Midbrain (tissue), 1 donor: ENCODE results near the gene SPSB1.
A peak's percentile ranks its signal among the peaks of the same experiment; 100 is the strongest.

Experiments
- DNase-seq: peaks from one replicate; lab custom pipeline; 2025; lab: John Stamatoyannopoulos, UW

SPSB1 gene

DNA sequence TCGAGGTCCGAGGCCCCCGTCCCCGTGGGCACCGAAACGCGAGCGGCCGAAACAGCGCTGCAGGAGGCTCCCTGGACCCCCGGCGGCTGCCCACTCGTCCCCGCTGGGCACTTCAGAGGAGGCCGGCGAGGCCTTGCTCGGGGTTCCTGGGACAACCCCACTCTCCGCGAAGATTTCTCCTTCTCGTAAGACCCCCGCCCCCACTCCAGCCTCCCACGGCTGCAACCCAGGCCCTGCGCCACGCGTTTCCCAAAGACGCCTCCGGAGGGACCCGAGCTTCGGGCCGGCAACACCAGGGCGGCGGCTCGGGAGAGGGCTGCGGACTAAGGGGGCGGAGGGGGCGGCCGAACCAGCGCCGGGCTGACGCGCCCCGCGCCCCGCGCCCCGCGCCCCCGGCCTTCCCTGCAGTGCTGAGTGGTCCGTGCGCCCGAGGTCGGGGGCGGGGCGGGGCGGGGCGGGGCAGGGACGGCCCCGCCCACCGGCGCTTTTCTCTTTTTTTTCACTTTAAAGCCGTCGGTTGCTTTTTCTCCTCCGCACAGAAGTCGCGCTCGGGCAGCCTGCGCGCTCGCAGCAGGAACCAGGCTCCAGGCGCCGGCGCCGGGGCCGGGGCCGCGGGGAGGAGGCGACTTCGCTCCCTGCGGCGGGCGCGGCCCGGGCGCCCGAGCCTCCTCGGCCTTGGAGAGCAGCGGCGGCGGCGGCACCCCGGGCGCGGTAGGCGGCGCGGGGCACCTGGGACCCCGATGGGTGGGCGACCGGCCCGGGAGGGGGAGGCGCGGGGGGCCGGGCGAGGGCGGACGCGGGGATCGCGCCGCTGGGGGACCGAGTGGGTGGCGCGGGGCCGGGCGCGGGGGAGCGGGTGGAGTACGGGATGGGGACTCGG is at the start of gene SPSB1:
Gene SPSB1, plus strand, starts transcription at position 534 of the 880 bp plus-strand sequence. CDS start 62,998 bp downstream, outside the sequence.
- DNase-seq: peak; percentile 81

DNA sequence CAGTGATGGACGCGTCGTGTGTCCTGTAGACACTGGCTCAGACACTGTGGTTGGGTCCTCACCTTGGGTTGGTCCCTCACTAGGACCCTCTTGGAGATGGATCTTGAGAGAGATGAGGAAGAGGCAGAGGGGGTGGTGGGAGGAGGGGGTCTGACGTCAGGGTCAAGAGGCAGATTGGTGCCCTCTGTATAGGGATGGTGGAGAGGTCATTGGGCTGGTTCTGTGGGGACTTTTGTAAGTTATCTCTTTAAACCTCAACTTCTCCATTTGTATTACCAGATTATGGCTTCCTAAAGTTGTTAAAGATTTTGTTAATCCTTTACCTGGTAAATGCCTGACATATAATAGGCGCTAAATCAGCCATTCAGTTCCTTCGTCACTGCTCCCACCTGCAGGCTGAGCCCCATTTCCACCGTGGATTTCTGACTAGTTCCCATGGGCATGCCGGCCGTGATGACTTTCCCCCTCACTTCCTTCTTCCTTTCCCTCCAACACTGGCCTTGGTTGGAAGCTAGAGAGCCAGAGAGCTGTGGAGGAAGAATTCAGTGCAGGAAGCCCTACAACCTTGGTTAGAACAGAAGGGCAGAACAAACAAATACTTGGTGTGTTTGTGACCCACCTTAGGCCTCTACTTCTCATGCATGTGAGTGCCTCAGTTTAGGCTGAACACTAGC is 49.5 kb upstream of the SPSB1 start:
- DNase-seq: no peak

DNA sequence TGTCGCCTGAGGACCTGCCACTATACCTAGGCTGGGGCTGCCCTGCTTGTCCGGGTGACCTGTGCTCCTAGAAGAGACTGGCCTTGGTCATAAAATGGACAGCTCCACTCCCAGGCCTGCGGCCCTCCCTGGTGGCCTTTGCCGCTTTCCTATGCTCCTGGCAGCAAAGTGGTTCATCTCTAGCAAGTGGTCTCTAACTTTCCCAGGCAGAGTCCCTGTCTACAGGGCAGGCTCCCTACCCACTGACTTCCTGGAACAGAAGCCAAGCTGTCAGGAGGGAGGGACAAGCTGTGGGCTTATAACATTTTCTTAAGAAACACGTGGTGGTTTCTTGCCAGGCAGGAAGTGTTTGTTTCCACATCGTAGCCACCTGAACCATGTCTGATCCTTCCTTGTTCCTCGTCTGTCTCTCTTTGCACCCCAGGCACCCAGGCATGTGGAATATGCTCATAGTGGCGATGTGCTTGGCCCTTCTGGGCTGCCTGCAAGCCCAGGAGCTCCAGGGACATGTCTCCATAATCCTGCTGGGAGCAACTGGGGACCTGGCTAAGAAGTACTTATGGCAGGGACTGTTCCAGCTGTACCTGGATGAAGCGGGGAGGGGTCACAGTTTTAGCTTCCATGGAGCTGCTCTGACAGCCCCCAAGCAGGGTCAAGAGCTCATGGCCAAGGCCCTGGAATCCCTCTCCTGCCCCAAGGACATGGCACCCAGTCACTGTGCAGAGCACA is 48.0 kb upstream of the SPSB1 start:
- DNase-seq: no peak

DNA sequence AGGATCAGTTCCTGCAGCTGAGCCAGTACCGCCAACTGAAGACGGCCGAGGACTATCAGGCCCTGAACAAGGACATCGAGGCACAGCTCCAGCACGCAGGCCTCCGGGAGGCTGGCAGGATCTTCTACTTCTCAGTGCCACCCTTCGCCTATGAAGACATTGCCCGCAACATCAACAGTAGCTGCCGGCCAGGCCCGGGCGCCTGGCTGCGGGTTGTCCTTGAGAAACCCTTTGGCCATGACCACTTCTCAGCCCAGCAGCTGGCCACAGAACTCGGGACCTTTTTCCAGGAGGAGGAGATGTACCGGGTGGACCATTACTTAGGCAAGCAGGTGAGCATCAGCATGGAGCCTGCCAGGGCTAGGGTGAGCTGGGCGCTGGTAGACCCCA is 47.5 kb upstream of the SPSB1 start:
- no peak for DNase-seq

DNA sequence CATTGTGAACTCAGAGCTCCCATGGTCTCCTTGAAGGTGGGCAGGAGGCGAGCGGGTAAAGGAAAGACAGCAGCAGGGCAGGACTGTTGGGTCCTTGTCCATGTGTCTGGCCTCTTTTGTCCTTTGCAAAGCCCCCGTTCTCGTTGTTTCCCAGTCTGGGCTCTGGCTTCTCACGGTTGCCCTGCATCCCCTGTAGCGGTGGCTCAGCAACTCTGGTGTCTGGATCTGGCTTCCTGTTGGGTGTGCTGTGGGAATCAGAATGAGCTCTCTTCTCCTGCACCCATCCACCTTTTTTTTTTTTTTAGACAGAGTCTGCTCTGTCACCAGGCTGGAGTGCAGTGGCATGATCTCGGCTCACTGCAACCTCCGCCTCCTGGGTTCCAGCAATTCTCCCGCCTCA is 47.0 kb upstream of the SPSB1 start:
- DNase-seq: no peak

DNA sequence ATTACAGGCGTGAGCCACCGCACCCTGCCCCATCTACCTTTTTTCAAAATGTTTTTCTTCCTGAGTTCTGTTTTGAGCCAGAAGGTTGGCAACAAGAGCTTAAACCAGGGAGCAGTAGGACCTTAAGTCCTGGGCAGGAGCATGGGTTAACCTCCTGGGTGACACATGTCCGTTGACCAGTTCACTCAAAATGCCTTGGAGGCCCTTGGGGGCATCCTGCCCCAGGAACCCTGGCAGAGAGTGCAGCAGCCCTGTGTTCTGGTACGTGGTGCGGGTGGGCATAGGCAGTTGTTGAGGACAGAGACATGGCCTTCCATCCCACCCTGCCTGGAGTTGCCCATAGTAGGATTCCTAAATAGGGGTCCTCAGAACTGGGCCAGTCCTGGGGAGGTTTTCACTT is 46.5 kb upstream of the SPSB1 start:
- DNase-seq: no peak

DNA sequence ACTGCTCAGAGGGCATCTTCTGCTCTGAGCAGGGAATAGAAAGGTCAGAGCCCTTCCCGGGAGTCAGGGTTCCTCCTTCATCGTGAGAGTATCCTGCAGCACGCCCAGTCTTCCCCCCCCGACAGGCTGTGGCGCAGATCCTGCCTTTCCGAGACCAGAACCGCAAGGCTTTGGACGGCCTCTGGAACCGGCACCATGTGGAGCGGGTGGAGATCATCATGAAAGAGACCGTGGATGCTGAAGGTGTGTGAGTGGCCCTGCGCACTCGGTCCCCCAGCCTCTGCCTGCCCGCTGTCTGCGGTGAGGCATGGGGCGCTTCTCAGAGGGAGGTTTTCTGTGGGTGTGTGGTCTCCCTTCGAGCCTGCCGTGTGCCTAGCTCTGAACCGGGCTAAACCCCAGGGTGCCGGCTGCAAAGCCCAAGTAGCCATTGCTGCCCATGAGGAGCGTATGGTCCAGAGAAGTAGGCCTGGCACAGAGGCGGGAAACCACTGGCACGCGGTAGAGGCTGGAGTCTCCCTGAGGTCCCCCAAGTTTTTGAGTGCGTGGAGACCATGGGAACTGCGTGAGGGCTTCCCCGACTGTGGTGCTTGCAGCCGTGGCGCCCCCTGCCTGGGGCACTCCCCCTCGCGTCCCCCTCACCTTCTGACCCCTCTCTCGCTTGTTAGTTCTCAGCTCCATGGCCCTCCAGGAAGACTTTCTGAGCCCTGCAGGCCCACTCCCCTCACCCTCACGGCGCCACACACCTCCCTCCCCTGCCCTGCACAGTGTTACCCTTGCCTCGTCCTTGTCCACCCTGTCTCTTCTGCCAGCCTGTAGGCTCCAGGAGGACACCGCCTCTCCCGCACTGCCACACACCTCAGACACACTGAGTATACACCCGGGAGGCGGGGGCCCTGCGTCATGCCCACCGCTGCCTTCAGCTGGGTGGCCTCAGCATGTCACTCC is 45.6 kb upstream of the SPSB1 start:
- no peak for DNase-seq

DNA sequence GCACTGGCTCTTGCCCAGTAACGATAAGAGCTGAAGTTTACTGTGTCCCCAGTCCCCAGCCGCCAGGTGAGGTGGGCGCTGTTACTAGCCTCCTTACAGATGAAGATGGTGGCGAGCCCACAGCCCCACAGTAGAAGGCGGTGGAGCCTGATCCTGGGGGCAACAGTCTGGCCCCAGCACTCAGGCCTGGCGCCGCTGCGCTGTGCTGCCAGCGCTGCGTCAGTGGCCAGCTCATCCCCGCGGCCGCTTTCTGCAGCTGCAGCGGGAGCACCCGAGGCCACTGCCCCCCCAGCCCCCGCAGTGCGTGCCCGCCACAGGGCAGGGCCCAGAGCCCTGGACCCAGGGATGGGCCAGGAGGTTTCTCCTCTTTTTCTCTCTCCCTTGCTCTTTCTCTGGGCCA is 44.8 kb upstream of the SPSB1 start:
- DNase-seq: peak; percentile 64

DNA sequence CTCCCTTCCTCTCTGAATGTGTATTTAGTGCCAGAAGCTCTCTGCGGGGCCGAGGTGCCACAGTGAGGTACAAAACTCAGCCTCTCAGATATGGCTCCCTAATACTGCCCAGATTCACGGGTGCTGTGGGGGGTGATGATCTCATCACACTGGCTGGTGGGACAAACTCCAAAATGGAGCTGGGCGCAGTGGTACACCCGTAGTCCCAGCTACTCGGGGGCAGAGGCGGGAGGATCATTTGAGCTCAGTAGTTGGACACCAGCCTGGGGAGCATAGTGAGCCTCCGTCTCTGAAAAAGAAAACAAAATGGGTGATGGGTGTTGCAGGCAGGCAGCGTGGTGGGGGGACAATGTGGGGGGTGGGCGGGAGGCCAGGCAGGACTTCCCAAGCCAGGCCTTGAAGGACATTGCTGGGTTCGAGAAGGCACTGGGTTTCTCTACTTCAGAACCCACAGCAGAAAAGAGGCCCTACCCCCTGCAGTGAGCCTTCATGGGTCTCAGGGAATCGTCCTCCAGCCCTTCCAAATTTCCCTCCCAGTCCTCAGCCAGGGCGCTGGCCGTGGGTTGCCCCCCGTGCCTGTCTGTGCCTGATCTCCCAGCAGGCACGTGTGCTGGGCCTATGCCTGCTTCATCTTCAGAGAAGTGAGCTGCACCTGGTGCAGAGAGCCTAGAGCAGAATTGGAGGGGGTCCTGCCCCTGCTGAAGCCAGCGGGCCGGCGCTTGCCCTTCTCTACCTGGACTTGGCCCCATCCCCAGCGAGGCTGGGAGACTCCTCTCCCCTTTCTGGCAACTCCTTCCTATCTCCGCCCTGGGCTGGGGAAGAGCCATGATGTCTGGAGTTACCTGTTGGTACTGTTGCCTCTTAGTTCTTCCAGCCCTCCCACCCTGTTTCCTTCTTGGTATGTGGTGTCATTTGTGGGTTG is 44.1 kb upstream of the SPSB1 start:
- peak; percentile 56 for DNase-seq

DNA sequence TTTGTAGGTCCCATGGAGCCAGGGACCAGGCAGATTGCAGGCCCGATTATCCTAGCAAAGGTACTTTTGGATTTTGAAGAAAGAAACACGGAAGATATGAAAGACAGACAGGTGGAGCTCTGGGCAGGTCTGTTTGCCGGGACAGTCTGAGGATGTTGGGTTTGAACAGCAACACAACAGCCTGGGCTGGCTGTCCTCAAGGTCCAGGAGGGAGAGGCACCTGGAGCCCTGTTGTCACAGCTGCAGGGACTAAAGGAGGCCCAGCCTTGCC is 43.5 kb upstream of the SPSB1 start:
- DNase-seq: no peak

DNA sequence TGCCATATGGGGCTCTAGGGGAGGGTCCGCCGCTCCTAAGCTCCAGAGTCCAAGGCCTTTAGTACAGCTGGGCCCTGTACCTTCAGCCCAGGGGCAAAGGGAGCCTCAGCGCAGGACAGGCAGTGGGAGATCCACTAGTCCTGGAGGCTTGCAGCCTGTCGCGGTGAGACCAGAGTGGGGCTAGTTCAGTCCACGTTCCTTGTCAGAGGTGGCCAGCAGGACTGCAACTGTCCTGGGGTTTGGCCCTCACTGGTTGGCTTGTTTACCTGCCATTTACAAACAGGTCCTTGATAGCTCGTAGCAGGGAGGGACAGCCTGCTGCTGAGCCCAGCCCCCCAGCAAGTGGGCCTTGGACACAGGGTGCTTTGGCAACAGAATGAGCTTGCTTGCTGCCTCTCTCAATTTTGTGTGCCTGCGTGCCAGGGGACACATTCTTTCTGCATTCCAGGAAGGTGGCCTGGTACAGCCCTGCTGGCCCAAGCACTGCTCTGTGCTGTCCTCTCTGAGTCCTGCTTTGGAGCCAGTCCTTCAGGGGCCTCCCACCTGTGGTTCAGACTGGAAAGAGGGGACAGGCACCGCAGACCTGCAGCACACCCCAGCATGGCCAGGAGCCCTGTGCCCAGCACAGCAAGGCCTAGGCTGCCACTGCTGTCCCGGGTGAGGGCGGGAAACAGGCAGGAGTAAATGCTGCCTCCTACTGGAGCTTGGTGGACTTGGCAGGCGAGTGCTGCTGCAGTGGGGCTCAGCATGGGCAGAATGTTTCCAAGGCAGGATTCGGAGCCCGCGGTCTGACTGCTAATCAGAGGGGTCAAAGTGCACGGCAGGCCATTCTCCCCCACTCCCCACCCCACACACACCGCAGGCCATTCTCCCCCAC is 42.9 kb upstream of the SPSB1 start:
- peak; percentile 47 for DNase-seq

DNA sequence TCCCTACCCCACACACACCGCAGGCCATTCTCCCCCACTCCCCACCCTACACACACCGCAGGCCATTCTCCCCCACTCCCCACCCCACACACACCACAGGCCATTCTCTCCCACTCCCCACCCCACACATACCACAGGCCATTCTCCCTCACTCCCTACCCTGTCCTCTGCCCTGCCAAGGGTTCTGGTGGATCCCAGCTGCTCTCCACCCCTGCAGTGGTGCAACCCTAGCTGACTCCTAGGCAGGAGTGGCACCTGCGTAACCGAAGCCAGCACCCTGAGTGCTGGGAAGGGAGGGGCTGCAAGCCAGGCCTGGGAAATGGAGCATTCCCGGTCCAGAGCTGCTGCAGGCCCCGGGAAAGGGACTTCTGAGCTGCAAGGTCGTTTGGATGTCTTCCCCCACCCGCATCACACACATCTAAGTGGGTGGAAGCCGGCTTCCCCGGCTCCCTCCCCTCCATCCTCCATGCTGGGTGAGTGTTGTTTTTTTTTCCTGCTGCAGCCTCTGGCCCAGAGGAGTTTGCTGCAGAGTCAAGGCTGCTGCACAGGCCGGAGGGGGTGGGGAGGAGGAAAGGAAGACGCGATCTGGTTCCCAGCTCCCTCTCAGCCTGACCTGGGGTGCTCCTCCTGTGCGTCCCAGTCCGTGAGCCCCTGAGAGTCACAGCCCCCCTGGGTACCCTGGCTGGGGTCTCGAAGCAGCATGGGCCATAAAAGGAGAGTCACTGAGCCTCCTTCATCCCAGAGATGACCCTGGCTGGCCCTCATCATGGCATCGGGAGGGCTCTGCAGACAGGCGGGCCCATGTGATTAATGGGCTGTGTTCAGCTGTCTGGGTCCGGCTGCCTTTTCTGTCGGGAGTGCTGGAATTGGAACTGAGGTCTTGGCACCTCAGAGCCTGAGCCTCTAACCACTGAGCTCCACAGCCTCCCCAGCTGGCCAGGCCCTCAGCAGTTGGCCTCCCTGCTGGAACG is 42.0 kb upstream of the SPSB1 start:
- DNase-seq: no peak

DNA sequence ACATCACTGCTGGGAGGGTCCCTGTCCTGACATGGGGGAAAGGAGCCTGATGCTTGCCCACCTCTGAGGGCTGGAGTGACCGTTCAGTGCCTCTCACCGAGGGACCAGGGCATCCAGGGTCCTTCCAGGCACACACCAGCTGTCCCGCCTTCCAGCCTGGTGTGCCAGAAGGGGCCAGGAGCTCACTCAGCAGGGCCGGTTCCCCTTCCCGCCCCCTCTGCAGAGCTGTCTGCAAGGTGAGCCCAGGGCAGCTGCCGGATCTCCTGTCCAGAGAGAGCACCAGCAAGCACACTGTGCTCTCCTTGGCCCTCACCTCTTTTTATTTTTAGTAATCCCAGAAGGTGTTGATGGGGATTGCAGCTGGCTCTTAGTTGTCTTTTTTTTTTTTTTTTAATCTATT is 41.2 kb upstream of the SPSB1 start:
- DNase-seq: peak; percentile 6

DNA sequence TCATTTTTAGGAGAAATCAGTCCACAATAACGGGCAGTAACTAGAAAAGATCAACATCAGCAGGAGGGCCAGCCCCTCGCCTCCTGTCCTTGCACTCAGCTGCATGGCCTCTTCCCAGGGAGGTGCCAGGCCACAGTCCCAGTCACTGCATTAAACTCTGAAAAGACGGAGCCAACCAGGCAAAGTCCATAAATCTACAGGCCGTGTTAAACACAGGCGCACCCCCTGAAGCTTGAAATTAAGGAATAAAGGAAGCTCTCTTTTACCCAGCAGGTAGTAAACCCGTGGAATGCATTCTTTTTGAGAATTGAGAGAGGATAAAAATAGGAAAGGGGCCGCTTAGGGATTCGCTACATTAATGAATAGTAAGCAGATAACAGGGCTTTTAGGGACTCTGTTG is 39.7 kb upstream of the SPSB1 start:
- no peak for DNase-seq

DNA sequence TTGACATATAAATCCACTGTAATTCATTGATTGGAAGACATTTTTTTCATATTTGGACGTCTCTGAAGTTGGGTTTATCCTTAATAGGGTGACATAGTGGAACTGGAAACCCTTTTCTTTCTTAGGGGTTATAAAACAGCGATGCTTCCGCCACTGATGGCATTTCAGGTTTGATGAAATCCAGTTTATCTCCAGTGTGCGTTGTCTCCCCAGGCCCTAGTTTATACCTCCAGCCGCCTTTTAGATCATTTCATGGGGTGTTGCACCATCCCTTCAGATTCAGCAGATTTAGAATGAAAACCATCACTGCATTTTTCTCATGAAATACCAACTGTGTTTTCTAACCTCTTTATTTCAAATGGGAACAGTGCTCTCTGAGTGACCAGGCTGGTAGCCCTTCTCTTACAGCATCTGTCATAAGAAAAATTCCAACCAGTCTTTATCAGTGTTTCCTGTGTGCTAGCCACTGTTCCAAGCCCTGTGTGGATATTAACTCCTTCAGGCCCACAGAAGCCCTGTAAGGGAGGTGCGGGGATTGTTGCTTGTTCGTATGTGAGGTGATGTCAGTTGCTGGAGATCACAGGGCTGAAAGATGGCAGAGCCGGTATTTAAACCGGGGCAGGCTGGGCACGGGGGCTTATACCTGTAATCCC is 39.1 kb upstream of the SPSB1 start:
- DNase-seq: no peak

DNA sequence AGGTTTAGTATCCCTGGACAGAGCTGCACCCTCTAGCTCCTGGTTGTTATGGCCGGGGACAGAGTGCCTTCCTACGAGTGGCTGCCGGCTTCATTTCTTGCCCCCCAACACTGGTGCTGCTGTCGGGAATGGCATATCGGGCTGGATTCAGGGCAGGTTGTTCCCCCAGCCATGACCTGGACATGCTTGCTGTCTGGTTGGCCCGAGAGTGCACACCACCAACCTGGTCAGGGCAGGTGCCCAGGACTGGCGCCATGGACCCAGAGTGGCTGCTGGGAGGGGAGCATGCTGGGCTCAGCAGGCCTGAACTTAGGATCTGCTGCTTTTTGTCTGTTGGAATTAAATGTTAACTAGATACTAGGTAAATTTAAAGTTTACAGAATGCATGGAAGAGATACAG is 36.4 kb upstream of the SPSB1 start:
- no peak for DNase-seq

DNA sequence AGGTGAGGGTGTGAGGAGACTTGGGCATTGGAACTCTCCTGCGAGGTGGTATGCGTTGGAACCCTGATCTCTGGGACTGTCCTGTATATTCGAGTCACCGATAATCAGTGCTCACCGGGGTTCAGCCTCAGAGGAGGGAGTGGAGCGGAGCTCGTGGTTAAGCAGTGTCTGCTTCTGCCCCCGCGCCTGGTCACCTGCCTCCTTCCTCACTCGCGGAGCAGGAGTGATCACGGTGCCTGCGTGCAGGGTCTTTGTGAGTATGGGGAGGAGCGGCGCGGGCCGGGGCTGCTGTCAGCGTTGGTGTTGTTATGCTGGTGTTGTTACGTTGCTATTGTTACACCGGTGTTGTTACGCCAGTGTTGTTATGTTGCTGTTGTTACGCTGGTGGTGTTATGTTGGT is 34.8 kb upstream of the SPSB1 start:
- no peak for DNase-seq

DNA sequence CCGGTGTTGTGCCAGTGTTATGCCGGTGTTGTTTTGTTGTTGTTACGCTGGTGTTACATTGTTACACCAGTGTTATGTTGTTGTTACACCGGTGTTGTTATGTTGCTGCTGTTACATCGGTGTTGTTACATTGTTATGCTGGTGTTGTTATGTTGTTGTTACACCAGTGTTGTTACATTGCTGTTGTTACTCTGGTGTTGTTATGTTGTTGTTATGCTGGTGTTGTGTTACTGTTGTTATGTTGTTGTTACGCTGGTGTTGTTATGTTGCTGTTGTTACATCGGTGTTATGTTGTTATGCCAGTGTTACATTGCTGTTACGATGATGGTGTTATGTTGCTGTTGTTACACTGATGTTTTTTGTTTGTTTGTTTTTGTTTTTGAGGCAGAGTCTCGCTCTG is 34.1 kb upstream of the SPSB1 start:
- DNase-seq: no peak
